GM12878 (cell line): Measurements from ENCODE around the gene BBOF1. TPM values are rescaled to one million over a fixed set of nuclear protein-coding genes. Genes with fewer than 3 reads are reported as not detected.

ENCODE experiments used
- ATAC-seq: fragments of 200-7000 bp; cut with Tn5 transposase; 3 replicates; pipeline ENCODE4 v1.9.1; 2020; ENCODE audit warnings: mild to moderate bottlenecking, moderate library complexity
- BruUV-seq: library from RNA; stranded (reverse); fragments of 400-500 nt; replicated peaks from 2 replicates; lab custom pipeline; 2021; lab: Mats Ljungman, UMichigan
- CTCF ChIA-PET: fragments of 300-600 bp; sonication (Branson Sonifier 250); formaldehyde crosslinking; extraction: SDS; loops from one replicate; lab custom pipeline; 2021; ENCODE audit warnings: inconsistent platforms; lab: Yijun Ruan, JAX
- POLR2A ChIA-PET: fragments of 350-600 bp; formaldehyde crosslinking; extraction: SDS; loops from one replicate; lab custom pipeline; 2021; ENCODE audit warnings: inconsistent platforms; lab: Charles Lee
- RAD21 ChIA-PET: fragments of 300-600 bp; sonication (Branson Sonifier 250); formaldehyde crosslinking; loops from one replicate; lab custom pipeline; 2023; ENCODE audit warnings: antibody characterized with exemption; ENCODE audit not compliant: unreplicated experiment; lab: Charles Lee
- SMC1A ChIA-PET: fragments of 300-600 bp; sonication (Branson Sonifier 250); formaldehyde crosslinking; loops from one replicate; lab custom pipeline; 2023; ENCODE audit not compliant: unreplicated experiment, uncharacterized antibody; lab: Charles Lee
- DNase-seq: peaks from one replicate; pipeline ENCODE4 v3.0.0-alpha.2; 2011; ENCODE audit warnings: low read depth, low spot score
- FAIRE-seq: peaks from 3 replicates; lab custom pipeline; 2011; peaks lifted over from hg19 to GRCh38; lab: Jason Lieb, UNC
- H2AFZ ChIP-seq: 2 replicates; pipeline ENCODE4 v1.6.0; 2011; ENCODE audit warnings: low read depth, low read length, control low read depth; ENCODE audit not compliant: control insufficient read depth
- H3K27ac ChIP-seq: 2 replicates; pipeline ENCODE4 v1.5.1; 2011; ENCODE audit warnings: control low read depth; ENCODE audit not compliant: control insufficient read depth, insufficient read depth
- H3K27me3 ChIP-seq, 2 experiments: replicated peaks in 1 of 2; 2 replicates each; pipeline versions ENCODE4 v1.6.0 to v1.6.1; 2011; ENCODE audit warnings: low read length in 1 of 2; ENCODE audit not compliant: control insufficient read depth in 2 of 2, insufficient read depth in 2 of 2
- H3K36me3 ChIP-seq, 2 experiments: 2 replicates each; pipeline ENCODE4 v1.5.1; 2011; ENCODE audit warnings: low read length in 1 of 2; ENCODE audit not compliant: control insufficient read depth in 2 of 2, insufficient read depth in 2 of 2
- H3K4me1 ChIP-seq: 2 replicates; pipeline ENCODE4 v1.6.1; 2011; ENCODE audit warnings: mild to moderate bottlenecking, low read length, moderate library complexity, mixed read lengths; ENCODE audit not compliant: control insufficient read depth, insufficient read depth
- H3K4me2 ChIP-seq: 2 replicates; pipeline ENCODE4 v1.6.0; 2011; ENCODE audit warnings: control low read depth; ENCODE audit not compliant: control insufficient read depth, insufficient read depth
- H3K4me3 ChIP-seq: fragments of 200-600 bp; sonication (generic); 2 replicates; pipeline ENCODE4 v1.5.1; 2016
- H3K79me2 ChIP-seq: 2 replicates; pipeline ENCODE4 v1.6.0; 2011; ENCODE audit warnings: low read length; ENCODE audit not compliant: control insufficient read depth, insufficient read depth
- H3K9ac ChIP-seq: 2 replicates; pipeline ENCODE4 v1.8.0; 2011; ENCODE audit warnings: low read length, control low read depth, mixed read lengths; ENCODE audit not compliant: control insufficient read depth, insufficient read depth
- H3K9me3 ChIP-seq: replicated peaks from 3 replicates; pipeline ENCODE4 v1.5.1; 2011; ENCODE audit warnings: mild to moderate bottlenecking, low read length; ENCODE audit not compliant: control insufficient read depth, insufficient read depth
- H4K20me1 ChIP-seq: 2 replicates; pipeline ENCODE4 v1.6.0; 2011; ENCODE audit not compliant: control insufficient read depth, insufficient read depth
- BRCA1 ChIP-seq: IDR thresholded peaks from 2 replicates; pipeline ENCODE4 v1.6.1; 2011; ENCODE audit warnings: low read depth, low read length, improper control_type of control experiment
- GABPA ChIP-seq: IDR thresholded peaks from 2 replicates; pipeline ENCODE4 v1.6.1; 2014; ENCODE audit warnings: antibody characterized with exemption, low read depth, mild to moderate bottlenecking, inconsistent platforms
- HCFC1 ChIP-seq: fragments of 150-350 bp; IDR thresholded peaks from 2 replicates; pipeline ENCODE4 v1.6.1; 2014; ENCODE audit warnings: low read length
- NFYB ChIP-seq: IDR thresholded peaks from 2 replicates; pipeline ENCODE4 v1.6.1; 2011; ENCODE audit warnings: low read depth, mild to moderate bottlenecking, low read length, improper control_type of control experiment, moderate library complexity; ENCODE audit not compliant: insufficient read depth
- NR2C2 ChIP-seq: IDR thresholded peaks from 2 replicates; pipeline ENCODE4 v1.6.1; 2011; ENCODE audit warnings: borderline replicate concordance, low read depth; ENCODE audit not compliant: control insufficient read depth, insufficient read length
- NR2F1 ChIP-seq: fragments of 450-650 bp; conservative IDR thresholded peaks from 2 replicates; pipeline ENCODE4 v1.6.1; 2017; ENCODE audit warnings: mild to moderate bottlenecking
- RAD51 ChIP-seq: fragments of 450-650 bp; IDR thresholded peaks from 2 replicates; pipeline ENCODE4 v1.6.1; 2016; ENCODE audit warnings: moderate library complexity, mild to moderate bottlenecking, inconsistent platforms
- RFX5 ChIP-seq: IDR thresholded peaks from 2 replicates; pipeline ENCODE4 v1.6.1; 2011; ENCODE audit warnings: low read depth, low read length, improper control_type of control experiment
- TARDBP ChIP-seq: IDR thresholded peaks from 2 replicates; pipeline ENCODE4 v1.6.1; 2016; ENCODE audit warnings: borderline replicate concordance
- WRNIP1 ChIP-seq: IDR thresholded peaks from 2 replicates; pipeline ENCODE4 v1.6.1; 2011; ENCODE audit warnings: low read depth, low read length, improper control_type of control experiment, borderline replicate concordance
- YY1 ChIP-seq: IDR thresholded peaks from 2 replicates; pipeline ENCODE4 v1.6.1; 2011; ENCODE audit warnings: low read depth, mild to moderate bottlenecking, low read length
- ZBED1 ChIP-seq: IDR thresholded peaks from 2 replicates; pipeline ENCODE4 v1.6.1; 2016; ENCODE audit warnings: borderline replicate concordance
- ZNF274 ChIP-seq: IDR thresholded peaks from one replicate; pipeline ENCODE4 v1.8.0; 2011; ENCODE audit not compliant: insufficient read length, insufficient read depth
- WGBS: methylation state at CpG from one replicate; pipeline ENCODE4 v1.1.6; 2016; ENCODE audit warnings: low lambda C conversion rate; ENCODE audit not compliant: insufficient replicate concordance, insufficient coverage; ENCODE audit errors: missing lambda C conversion rate; 5-methylcytosine and 5-hydroxymethylcytosine counted together
- in situ Hi-C: fragments of 300-500 bp; cut with MboI; formaldehyde crosslinking; loops from 9 replicates; pipeline ENCODE4 v1.14.3; 2018; ENCODE audit warnings: mixed read lengths
- intact Hi-C: fragments of 100-400 bp; cut with micrococcal nuclease; formaldehyde crosslinking; loops from one replicate; pipeline ENCODE4 v1.14.2; 2022; ENCODE audit not compliant: unreplicated experiment
- polyA plus RNA-seq, 11 experiments: library from polyadenylated mRNA; depleted of rRNA in 4 of 11; unstranded in 6 of 11; stranded (reverse) in 5 of 11; fragments of >200 nt; fragmentation: Nextera tagmentation in 4 of 11; fragmentation: Illumina TruSeq in 1 of 11; extraction: Ambion mirVana in 4 of 11; extraction: Trizol in 1 of 11; gene quantifications; 1 replicate in 1 of 11; 2 replicates in 10 of 11; pipeline versions ENCODE4 v1.2.1 to v1.2.3, GENCODE V29; 2011 to 2016; ENCODE audit warnings: inconsistent platforms in 2 of 11, missing spikeins in 2 of 11, low read depth in 1 of 11
- total RNA-seq, 4 experiments: library from RNA; depleted of rRNA in 3 of 4; stranded (reverse); fragments of >200 nt in 3 of 4; fragmentation: Illumina TruSeq in 1 of 4; extraction: Trizol in 1 of 4; gene quantifications; 2 replicates each; pipeline versions ENCODE4 v1.2.1 to v1.2.3, GENCODE V29; 2013 to 2021
- TF ChIP-seq, protein P1 (sequence below): fragments of 450-650 bp; IDR thresholded peaks from 2 replicates; pipeline ENCODE4 v1.6.1; 2018; ENCODE audit warnings: mild to moderate bottlenecking, low read depth, moderate library complexity; ENCODE audit not compliant: partially characterized antibody
- TF ChIP-seq, protein P2 (sequence below): fragments of 450-650 bp; formaldehyde crosslinking; IDR thresholded peaks from 2 replicates; pipeline ENCODE4 v1.5.0; 2022; ENCODE audit warnings: mild to moderate bottlenecking, missing genetic modification characterization

The BBOF1 gene
- total and polyA plus RNA-seq, 10 of the 15 experiments (the other 5 are each of a cell fraction or from before 2014, with no cell fraction given): 0.50 to 2.6 (median 0.79) TPM

DNA sequence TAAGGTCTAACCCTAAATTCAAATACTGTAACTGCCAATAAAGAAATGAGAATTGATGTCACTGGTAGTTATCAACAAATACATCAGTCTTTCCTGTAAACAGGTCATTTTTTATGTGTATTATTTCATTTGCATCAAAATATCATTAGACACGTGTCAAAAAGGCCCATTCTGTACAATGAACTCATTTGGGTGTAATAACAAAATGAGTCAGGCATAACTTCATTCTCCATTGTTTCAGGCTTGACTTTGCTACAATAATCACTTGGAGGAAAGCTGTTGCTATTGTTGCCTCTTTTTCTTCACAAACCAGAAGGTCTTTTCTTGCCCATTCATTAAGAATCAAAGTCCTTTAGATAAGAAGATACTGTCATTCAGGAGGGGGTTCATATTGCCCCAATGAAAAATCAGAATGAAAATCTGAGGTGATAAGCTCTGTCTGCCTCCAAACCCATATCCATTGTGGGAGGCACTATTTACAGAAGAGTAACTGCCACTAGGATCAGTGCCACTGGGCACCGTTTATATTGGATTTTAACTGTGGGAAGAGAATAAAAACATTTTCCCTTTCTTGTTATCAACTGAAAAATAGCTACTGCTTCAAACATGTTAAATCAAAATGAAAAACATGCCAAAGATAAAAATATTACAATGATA is 10.2 kb upstream of the BBOF1 start:
- DNase-seq (no peak), ATAC-seq (no peak), FAIRE-seq (no peak)
- RAD21 ChIA-PET: no interaction called here
- POLR2A ChIA-PET: no interaction called here
- H2AFZ ChIP-seq: no peak overlapping the region
- in situ Hi-C loops (no loop called here), intact Hi-C loops (no loop called here)
- H3K27me3 ChIP-seq: no peaks in the 10 kb centered on the region
- H3K9ac ChIP-seq: no peak overlapping the region
- no peak overlapping the region for H3K4me3 ChIP-seq
- TF ChIP-seq YY1 (no peak), NFYB (no peak), WRNIP1 (no peak), ZNF274 (no peak), NR2C2 (no peak), NR2F1 (no peak), RAD51 (no peak), HCFC1 (no peak), ZBED1 (no peak), RFX5 (no peak), TARDBP (no peak), GABPA (no peak), BRCA1 (no peak)
- TF ChIP-seq, protein P1, sequence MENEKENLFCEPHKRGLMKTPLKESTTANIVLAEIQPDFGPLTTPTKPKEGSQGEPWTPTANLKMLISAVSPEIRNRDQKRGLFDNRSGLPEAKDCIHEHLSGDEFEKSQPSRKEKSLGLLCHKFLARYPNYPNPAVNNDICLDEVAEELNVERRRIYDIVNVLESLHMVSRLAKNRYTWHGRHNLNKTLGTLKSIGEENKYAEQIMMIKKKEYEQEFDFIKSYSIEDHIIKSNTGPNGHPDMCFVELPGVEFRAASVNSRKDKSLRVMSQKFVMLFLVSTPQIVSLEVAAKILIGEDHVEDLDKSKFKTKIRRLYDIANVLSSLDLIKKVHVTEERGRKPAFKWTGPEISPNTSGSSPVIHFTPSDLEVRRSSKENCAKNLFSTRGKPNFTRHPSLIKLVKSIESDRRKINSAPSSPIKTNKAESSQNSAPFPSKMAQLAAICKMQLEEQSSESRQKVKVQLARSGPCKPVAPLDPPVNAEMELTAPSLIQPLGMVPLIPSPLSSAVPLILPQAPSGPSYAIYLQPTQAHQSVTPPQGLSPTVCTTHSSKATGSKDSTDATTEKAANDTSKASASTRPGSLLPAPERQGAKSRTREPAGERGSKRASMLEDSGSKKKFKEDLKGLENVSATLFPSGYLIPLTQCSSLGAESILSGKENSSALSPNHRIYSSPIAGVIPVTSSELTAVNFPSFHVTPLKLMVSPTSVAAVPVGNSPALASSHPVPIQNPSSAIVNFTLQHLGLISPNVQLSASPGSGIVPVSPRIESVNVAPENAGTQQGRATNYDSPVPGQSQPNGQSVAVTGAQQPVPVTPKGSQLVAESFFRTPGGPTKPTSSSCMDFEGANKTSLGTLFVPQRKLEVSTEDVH: no peak
- TF ChIP-seq, protein P2, sequence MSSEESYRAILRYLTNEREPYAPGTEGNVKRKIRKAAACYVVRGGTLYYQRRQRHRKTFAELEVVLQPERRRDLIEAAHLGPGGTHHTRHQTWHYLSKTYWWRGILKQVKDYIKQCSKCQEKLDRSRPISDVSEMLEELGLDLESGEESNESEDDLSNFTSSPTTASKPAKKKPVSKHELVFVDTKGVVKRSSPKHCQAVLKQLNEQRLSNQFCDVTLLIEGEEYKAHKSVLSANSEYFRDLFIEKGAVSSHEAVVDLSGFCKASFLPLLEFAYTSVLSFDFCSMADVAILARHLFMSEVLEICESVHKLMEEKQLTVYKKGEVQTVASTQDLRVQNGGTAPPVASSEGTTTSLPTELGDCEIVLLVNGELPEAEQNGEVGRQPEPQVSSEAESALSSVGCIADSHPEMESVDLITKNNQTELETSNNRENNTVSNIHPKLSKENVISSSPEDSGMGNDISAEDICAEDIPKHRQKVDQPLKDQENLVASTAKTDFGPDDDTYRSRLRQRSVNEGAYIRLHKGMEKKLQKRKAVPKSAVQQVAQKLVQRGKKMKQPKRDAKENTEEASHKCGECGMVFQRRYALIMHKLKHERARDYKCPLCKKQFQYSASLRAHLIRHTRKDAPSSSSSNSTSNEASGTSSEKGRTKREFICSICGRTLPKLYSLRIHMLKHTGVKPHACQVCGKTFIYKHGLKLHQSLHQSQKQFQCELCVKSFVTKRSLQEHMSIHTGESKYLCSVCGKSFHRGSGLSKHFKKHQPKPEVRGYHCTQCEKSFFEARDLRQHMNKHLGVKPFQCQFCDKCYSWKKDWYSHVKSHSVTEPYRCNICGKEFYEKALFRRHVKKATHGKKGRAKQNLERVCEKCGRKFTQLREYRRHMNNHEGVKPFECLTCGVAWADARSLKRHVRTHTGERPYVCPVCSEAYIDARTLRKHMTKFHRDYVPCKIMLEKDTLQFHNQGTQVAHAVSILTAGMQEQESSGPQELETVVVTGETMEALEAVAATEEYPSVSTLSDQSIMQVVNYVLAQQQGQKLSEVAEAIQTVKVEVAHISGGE (CRISPR knock-in tag): no peak
- no peak overlapping the region for H3K4me2 ChIP-seq
- SMC1A ChIA-PET: interaction anchor here (0.7 to 1.1 kb wide), 2 partner anchors 16 to 89 kb away, joined by 3 to 4 read pairs; no protein-coding TSS in a partner anchor
- H4K20me1 ChIP-seq: no peaks in the 10 kb centered on the region
- BruUV-seq: no TSS peak
- no peaks in the 10 kb centered on the region for H3K9me3 ChIP-seq
- WGBS: 77% methylated on average over 2 of the region's 2 CpGs
- CTCF ChIA-PET: no interaction called here
- peaks cover 0 to 6% of the 10 kb centered on the region in 2 experiments; a peak in 1 of 4 replicates for H3K36me3 ChIP-seq
- no peaks in the 10 kb centered on the region for H3K79me2 ChIP-seq
- H3K27ac ChIP-seq: no peak overlapping the region
- no peaks in the 10 kb centered on the region for H3K4me1 ChIP-seq
